OCI-LY7 (cell line): Measurements from ENCODE around the gene DPYSL4. TPM values are rescaled to one million over a fixed set of nuclear protein-coding genes. Genes with fewer than 3 reads are reported as not detected.

Experiments used
- BruUV-seq: library from RNA; stranded (reverse); fragments of 400-500 nt; replicated peaks from 2 replicates; lab custom pipeline; 2021; lab: Mats Ljungman, UMichigan
- CTCF ChIA-PET: fragments of 300-600 bp; sonication (Branson Sonifier 250); formaldehyde crosslinking; loops from one replicate; lab custom pipeline; 2022; ENCODE audit warnings: antibody characterized with exemption; ENCODE audit not compliant: unreplicated experiment; lab: Charles Lee
- POLR2A ChIA-PET: fragments of 300-600 bp; sonication (Branson Sonifier 250); formaldehyde crosslinking; loops from one replicate; lab custom pipeline; 2022; ENCODE audit warnings: antibody characterized with exemption; lab: Charles Lee
- DNase-seq: peaks from one replicate; pipeline ENCODE4 v3.0.0-alpha.2; 2015; ENCODE audit warnings: low spot score
- H2AFZ ChIP-seq: fragments of 200-600 bp; sonication (generic), shearing (Covaris generic); 2 replicates; pipeline ENCODE4 v1.6.1; 2014; ENCODE audit warnings: mild to moderate bottlenecking, antibody characterized with exemption, low read length, moderate library complexity
- H3K27ac ChIP-seq: fragments of 200-600 bp; sonication (generic); 2 replicates; pipeline ENCODE4 v1.5.1; 2014; ENCODE audit warnings: mixed run types, low read depth, mild to moderate bottlenecking, moderate library complexity, low read length, inconsistent platforms; ENCODE audit not compliant: poor library complexity, severe bottlenecking
- H3K36me3 ChIP-seq: fragments of 200-600 bp; sonication (generic); 2 replicates; pipeline ENCODE4 v1.6.1; 2014; ENCODE audit warnings: mild to moderate bottlenecking, antibody characterized with exemption, low read length, moderate library complexity, mixed read lengths; ENCODE audit not compliant: insufficient read depth
- H3K4me1 ChIP-seq: fragments of 200-600 bp; sonication (generic); 2 replicates; pipeline ENCODE4 v1.5.1; 2014; ENCODE audit warnings: mild to moderate bottlenecking, low read length; ENCODE audit not compliant: insufficient read depth, poor library complexity, severe bottlenecking
- H3K4me2 ChIP-seq: fragments of 200-600 bp; sonication (generic); 2 replicates; pipeline ENCODE4 v1.6.1; 2014; ENCODE audit warnings: mild to moderate bottlenecking, low read length
- H3K4me3 ChIP-seq: fragments of 200-600 bp; sonication (generic); 2 replicates; pipeline ENCODE4 v1.5.1; 2014; ENCODE audit warnings: mild to moderate bottlenecking, low read depth, low read length; ENCODE audit not compliant: poor library complexity, severe bottlenecking
- H3K79me2 ChIP-seq: fragments of 200-600 bp; sonication (generic); 2 replicates; pipeline ENCODE4 v1.6.1; 2016; ENCODE audit warnings: low read depth, mild to moderate bottlenecking, low read length, moderate library complexity, mixed read lengths; ENCODE audit not compliant: insufficient read depth
- H3K9me2 ChIP-seq: fragments of 200-600 bp; sonication (generic); 2 replicates; pipeline ENCODE4 v1.6.1; 2016; ENCODE audit warnings: mild to moderate bottlenecking, low read length, mixed read lengths; ENCODE audit not compliant: insufficient read depth
- H3K9me3 ChIP-seq: fragments of 200-600 bp; sonication (generic); 2 replicates; pipeline ENCODE4 v1.6.1; 2014; ENCODE audit warnings: mild to moderate bottlenecking, mixed run types, low read length, mixed read lengths
- H4K20me1 ChIP-seq: fragments of 200-600 bp; sonication (generic); 2 replicates; pipeline ENCODE4 v1.6.1; 2014; ENCODE audit warnings: mild to moderate bottlenecking, antibody characterized with exemption, low read length, moderate library complexity, mixed read lengths; ENCODE audit not compliant: insufficient read depth
- CTCF ChIP-seq: fragments of 200-600 bp; sonication (generic); conservative IDR thresholded peaks from 2 replicates; pipeline ENCODE4 v1.5.1; 2014; ENCODE audit warnings: mild to moderate bottlenecking, antibody characterized with exemption, low read length, moderate library complexity, mixed read lengths
- EZH2phosphoT487 ChIP-seq: fragments of 200-600 bp; sonication (generic); IDR thresholded peaks from 2 replicates; pipeline ENCODE4 v1.6.1; 2018; ENCODE audit warnings: low read depth, borderline replicate concordance, mild to moderate bottlenecking, mixed run types, antibody characterized with exemption, low read length, moderate library complexity, mixed read lengths
- intact Hi-C: fragments of 100-400 bp; cut with micrococcal nuclease; formaldehyde crosslinking; loops from one replicate; pipeline ENCODE4 v1.10.0; 2022; ENCODE audit not compliant: unreplicated experiment
- total RNA-seq, 2 experiments: library from RNA; depleted of rRNA in 1 of 2; stranded (reverse); fragments of >200 nt in 1 of 2; shearing (Covaris generic) in 1 of 2; gene quantifications; 2 replicates each; pipeline ENCODE4 v1.2.3, GENCODE V29; 2014 to 2022

The DPYSL4 gene
- total RNA-seq, 2 experiments from 2014 or later = not detected

DNA sequence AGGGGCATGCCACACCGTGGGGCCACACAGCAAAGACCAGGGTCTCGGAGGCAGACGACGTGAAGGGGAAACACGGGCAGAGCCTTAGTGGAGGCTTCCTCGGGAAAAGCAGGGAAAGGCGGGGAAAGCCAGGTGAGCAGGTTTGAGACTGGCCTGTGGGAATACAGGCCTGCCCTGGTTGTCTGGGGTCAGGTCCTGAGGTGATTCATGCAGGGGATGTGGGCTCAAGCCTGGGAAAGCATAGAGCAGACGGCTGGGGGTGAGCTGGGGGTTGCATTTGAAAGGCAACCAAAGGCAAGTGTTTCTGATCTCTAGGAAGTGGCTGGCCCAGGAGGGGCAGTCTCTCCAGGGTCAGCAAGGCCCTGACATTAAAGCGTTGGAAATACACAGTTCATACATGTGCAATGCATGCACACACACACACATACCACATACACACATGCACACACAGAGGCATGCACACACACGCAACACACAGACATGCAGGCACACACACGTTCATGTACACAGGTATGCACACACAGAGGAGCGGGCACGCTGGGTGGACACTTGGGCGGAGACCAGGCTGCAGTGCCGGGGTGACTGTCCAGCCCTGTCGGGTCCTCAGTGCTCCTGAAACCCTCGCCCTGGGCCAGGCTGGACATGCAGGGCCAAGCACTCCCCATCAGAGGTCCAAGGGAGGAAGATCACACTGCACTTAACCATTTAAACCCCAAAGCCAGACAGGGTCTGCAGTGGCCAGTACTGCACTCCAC lies 51.8 kb downstream of the DPYSL4 start:
- H3K4me3 ChIP-seq = no peak overlapping the region

DNA sequence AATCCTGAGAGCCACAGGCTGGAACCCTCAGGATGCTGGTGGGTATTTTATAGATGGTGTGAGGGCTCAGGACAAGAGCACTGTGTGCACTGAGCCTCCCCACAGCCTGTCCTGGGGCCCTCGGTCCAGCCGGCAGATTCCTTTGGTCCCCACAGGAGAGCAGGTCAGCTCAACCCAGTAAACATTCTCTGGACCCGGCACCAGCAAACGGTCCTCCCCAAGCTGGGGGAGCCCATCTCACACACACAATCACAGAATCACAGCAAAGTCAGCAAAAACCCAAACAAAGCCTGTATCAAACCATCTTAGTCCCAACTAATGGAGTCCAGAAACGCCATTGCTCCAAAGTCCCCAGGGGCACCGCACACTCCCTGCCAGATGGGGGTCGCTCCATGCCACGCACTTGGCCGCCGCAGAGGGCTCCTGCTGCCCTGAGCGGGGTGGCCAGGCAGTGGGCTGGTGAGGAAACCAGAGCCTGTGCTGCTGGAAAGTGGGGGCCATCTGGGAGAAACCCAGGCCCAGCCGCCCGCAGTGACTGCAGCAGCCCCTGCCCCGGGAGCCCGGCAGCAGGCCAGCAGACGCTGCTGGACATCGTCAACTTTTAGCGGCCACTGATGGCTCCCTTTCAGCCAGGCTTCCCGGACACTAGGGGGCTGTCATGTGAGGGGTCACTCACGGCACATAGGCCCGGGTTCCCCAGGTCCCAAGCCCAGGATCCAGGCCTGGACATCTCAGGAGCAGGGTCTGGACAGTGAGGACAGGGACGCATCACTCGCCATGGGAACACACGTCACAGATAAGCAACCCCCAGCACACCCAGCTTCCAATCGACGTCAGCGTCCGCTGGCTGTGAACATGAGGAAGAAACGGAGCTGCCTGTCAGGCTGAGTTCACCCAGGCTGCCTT lies 52.6 kb downstream of the DPYSL4 start:
- ChIA-PET POLR2A (no interaction called here), CTCF (no interaction called here)
- Histone ChIP-seq H3K4me1 (no peaks in the 10 kb centered on the region), H3K27ac (no peak overlapping the region), H3K9me3 (no peaks in the 10 kb centered on the region), H4K20me1 (no peaks in the 10 kb centered on the region), H3K4me2 (no peak overlapping the region), H3K79me2 (no peaks in the 10 kb centered on the region), H2AFZ (no peak overlapping the region), H3K36me3 (no peaks in the 10 kb centered on the region), H3K4me3 (no peak overlapping the region), H3K9me2 (no peaks in the 10 kb centered on the region)
- DNase-seq = no peak
- no peak for TF ChIP-seq EZH2phosphoT487
- no peak for TF ChIP-seq CTCF
- BruUV-seq = no TSS peak
- intact Hi-C loops = no loop called here

More for the DNA sequence above, 51.8 kb downstream of the DPYSL4 start:
- Histone ChIP-seq H4K20me1 (no peaks in the 10 kb centered on the region), H3K36me3 (no peaks in the 10 kb centered on the region), H2AFZ (no peak overlapping the region), H3K4me2 (no peak overlapping the region), H3K9me3 (no peaks in the 10 kb centered on the region), H3K4me1 (no peaks in the 10 kb centered on the region), H3K27ac (no peak overlapping the region), H3K79me2 (no peaks in the 10 kb centered on the region), H3K9me2 (no peaks in the 10 kb centered on the region)
- ChIA-PET POLR2A (no interaction called here), CTCF (no interaction called here)
- intact Hi-C loops = no loop called here
- no TSS peak for BruUV-seq
- no peak for DNase-seq
- TF ChIP-seq CTCF = no peak
- TF ChIP-seq EZH2phosphoT487 = no peak
